HG02798 (cell line): ENCODE data around the gene ATXN2L.

Experiments
- ATAC-seq: cut with Tn5 transposase; IDR thresholded peaks from one replicate; pipeline ENCODE4 v1.9.1; 2021; ENCODE audit warnings: mild to moderate bottlenecking; ENCODE audit not compliant: unreplicated experiment, poor library complexity

The ATXN2L gene

GRCh38 chr16:28883221-28883996, 60.6 kb downstream of the ATXN2L start:
- no peak for ATAC-seq

- ATAC-seq = no peak
Measured at GRCh38 chr16:28884045-28884444, 61.2 kb downstream of the ATXN2L start.
